GM18519 (cell line): ENCODE measurements around the gene FOXN4.

Experiments
- ATAC-seq: cut with Tn5 transposase; IDR thresholded peaks from one replicate; pipeline ENCODE4 v1.9.1; 2021; ENCODE audit warnings: mild to moderate bottlenecking, moderate library complexity; ENCODE audit not compliant: unreplicated experiment, low FRiP score

Gene FOXN4

GRCh38 chr12:109309381-109310246, 530 bp upstream of the FOXN4 start:
- no peak for ATAC-seq

GRCh38 chr12:109307051-109307450, 2.0 kb downstream of the FOXN4 start:
- ATAC-seq: no peak

GRCh38 chr12:109305547-109305946, 3.5 kb downstream of the FOXN4 start:
- no peak for ATAC-seq

- ATAC-seq: no peak
Measured at GRCh38 chr12:109304485-109304884, 4.6 kb downstream of the FOXN4 start.

- no peak for ATAC-seq
Measured at GRCh38 chr12:109302770-109303169, 6.3 kb downstream of the FOXN4 start.

- ATAC-seq: no peak
Measured at GRCh38 chr12:109302358-109302757, 6.7 kb downstream of the FOXN4 start.

GRCh38 chr12:109301643-109302168, 7.4 kb downstream of the FOXN4 start:
- ATAC-seq: no peak

- no peak for ATAC-seq
Measured at GRCh38 chr12:109299849-109300248, 9.2 kb downstream of the FOXN4 start.

GRCh38 chr12:109296431-109296830, 12.7 kb downstream of the FOXN4 start:
- no peak for ATAC-seq

- no peak for ATAC-seq
Measured at GRCh38 chr12:109295764-109296425, 13.2 kb downstream of the FOXN4 start.

GRCh38 chr12:109294286-109294796, 14.7 kb downstream of the FOXN4 start:
- ATAC-seq: no peak

- no peak for ATAC-seq
Measured at GRCh38 chr12:109293106-109293505, 16.0 kb downstream of the FOXN4 start.

GRCh38 chr12:109292342-109292711, 16.8 kb downstream of the FOXN4 start:
- no peak for ATAC-seq

GRCh38 chr12:109291521-109292341, 17.4 kb downstream of the FOXN4 start:
- no peak for ATAC-seq

GRCh38 chr12:109291117-109291516, 18.0 kb downstream of the FOXN4 start:
- no peak for ATAC-seq

- ATAC-seq: no peak
Measured at GRCh38 chr12:109290061-109290460, 19.0 kb downstream of the FOXN4 start.

GRCh38 chr12:109289551-109289950, 19.5 kb downstream of the FOXN4 start:
- ATAC-seq: no peak

- no peak for ATAC-seq
Measured at GRCh38 chr12:109289004-109289403, 20.1 kb downstream of the FOXN4 start.

- no peak for ATAC-seq
Measured at GRCh38 chr12:109288571-109288970, 20.5 kb downstream of the FOXN4 start.

- no peak for ATAC-seq
Measured at GRCh38 chr12:109287811-109288469, 21.1 kb downstream of the FOXN4 start.
